ENCODE measurements around the gene PLCB4. TPM values are rescaled to one million over a fixed set of nuclear protein-coding genes. Genes with fewer than 3 reads are reported as not detected.

Gene PLCB4
- total RNA-seq, 1 donor from 2014 or later: 21.2 TPM

- H3K27me3 Mint-ChIP-seq: no peaks in the 10 kb centered on the region
- H3K27ac Mint-ChIP-seq: peak overlapping the region; percentile 51
- no peak overlapping the region for H3K4me3 Mint-ChIP-seq
- no peaks in the 10 kb centered on the region for H3K9me3 Mint-ChIP-seq
- H3K36me3 Mint-ChIP-seq: no peaks in the 10 kb centered on the region
- DNase-seq (ENCODE audit: extremely low spot score, unreplicated experiment): no peak
- H3K4me1 Mint-ChIP-seq (ENCODE audit: unreplicated experiment): peaks cover 21% of the 10 kb centered on the region
- no peak for TF ChIP-seq CTCF (conservative IDR thresholded peaks at IDR 0.05)
These were observed 172.4 kb downstream of the PLCB4 start for GRCh38 chr20:9241232-9241692.

- TF ChIP-seq CTCF (conservative IDR thresholded peaks at IDR 0.05): no peak
- Mint-ChIP-seq H3K4me1 (ENCODE audit: unreplicated experiment) (peaks cover 18% of the 10 kb centered on the region), H3K36me3 (no peaks in the 10 kb centered on the region), H3K27ac (peak overlapping the region; percentile 51), H3K9me3 (no peaks in the 10 kb centered on the region), H3K4me3 (no peak overlapping the region), H3K27me3 (no peaks in the 10 kb centered on the region)
- no peak for DNase-seq (ENCODE audit: extremely low spot score, unreplicated experiment)
These were observed 173.0 kb downstream of the PLCB4 start for GRCh38 chr20:9241721-9242427.

GRCh38 chr20:9243986-9244385, 175.1 kb downstream of the PLCB4 start:
- Mint-ChIP-seq H3K27ac (no peak overlapping the region), H3K4me1 (ENCODE audit: unreplicated experiment) (peaks cover 18% of the 10 kb centered on the region), H3K9me3 (no peaks in the 10 kb centered on the region), H3K36me3 (no peaks in the 10 kb centered on the region), H3K27me3 (no peaks in the 10 kb centered on the region), H3K4me3 (no peak overlapping the region)
- TF ChIP-seq CTCF (conservative IDR thresholded peaks at IDR 0.05): no peak
- no peak for DNase-seq (ENCODE audit: extremely low spot score, unreplicated experiment)

GRCh38 chr20:9244811-9245210, 175.9 kb downstream of the PLCB4 start:
- H3K27me3 Mint-ChIP-seq: no peaks in the 10 kb centered on the region
- no peak for TF ChIP-seq CTCF (conservative IDR thresholded peaks at IDR 0.05)
- H3K27ac Mint-ChIP-seq: no peak overlapping the region
- no peaks in the 10 kb centered on the region for H3K9me3 Mint-ChIP-seq
- H3K4me3 Mint-ChIP-seq: no peak overlapping the region
- H3K4me1 Mint-ChIP-seq (ENCODE audit: unreplicated experiment): peaks cover 18% of the 10 kb centered on the region
- DNase-seq (ENCODE audit: extremely low spot score, unreplicated experiment): no peak
- no peaks in the 10 kb centered on the region for H3K36me3 Mint-ChIP-seq

GRCh38 chr20:9246731-9247130, 177.8 kb downstream of the PLCB4 start:
- H3K36me3 Mint-ChIP-seq: no peaks in the 10 kb centered on the region
- H3K9me3 Mint-ChIP-seq: no peaks in the 10 kb centered on the region
- TF ChIP-seq CTCF (conservative IDR thresholded peaks at IDR 0.05): no peak
- H3K27me3 Mint-ChIP-seq: no peaks in the 10 kb centered on the region
- H3K27ac Mint-ChIP-seq: no peak overlapping the region
- no peak overlapping the region for H3K4me3 Mint-ChIP-seq
- no peak for DNase-seq (ENCODE audit: extremely low spot score, unreplicated experiment)
- peaks cover 4% of the 10 kb centered on the region for H3K4me1 Mint-ChIP-seq (ENCODE audit: unreplicated experiment)

All from type B pancreatic cell (in vitro differentiated cells).